PC-9 (cell line): ENCODE results near the gene TMEM183A. TPM values are rescaled to one million over a fixed set of nuclear protein-coding genes. Genes with fewer than 3 reads are reported as not detected.

Experiments used
- BruUV-seq: library from RNA; stranded (reverse); fragments of 400-500 nt; replicated peaks from 2 replicates; lab custom pipeline; 2021; lab: Mats Ljungman, UMichigan
- CTCF ChIA-PET: fragments of 300-600 bp; sonication (Branson Sonifier 250); formaldehyde crosslinking; loops from one replicate; lab custom pipeline; 2022; ENCODE audit warnings: antibody characterized with exemption; lab: Charles Lee
- POLR2A ChIA-PET: fragments of 300-600 bp; sonication (Branson Sonifier 250); formaldehyde crosslinking; loops from one replicate; lab custom pipeline; 2022; ENCODE audit warnings: antibody characterized with exemption; ENCODE audit not compliant: unreplicated experiment; lab: Charles Lee
- DNase-seq, 2 experiments: peaks; one replicate each; pipeline versions ENCODE4 v3.0.0 to v3.0.0-alpha.2; 2015 to 2022; ENCODE audit warnings: mixed read lengths in 1 of 2
- H2AFZ ChIP-seq: fragments of 200-600 bp; sonication (generic); 2 replicates; pipeline ENCODE4 v1.8.1; 2017; ENCODE audit warnings: antibody characterized with exemption
- H3F3A ChIP-seq: fragments of 200-600 bp; sonication (generic); 2 replicates; pipeline ENCODE4 v1.8.1; 2017; ENCODE audit warnings: antibody characterized with exemption, mild to moderate bottlenecking, low read depth; ENCODE audit not compliant: insufficient read depth
- H3K27ac ChIP-seq: fragments of 200-600 bp; sonication (generic); 2 replicates; pipeline ENCODE4 v1.6.1; 2016; ENCODE audit warnings: mixed run types
- H3K27me3 ChIP-seq: fragments of 200-600 bp; sonication (generic); 2 replicates; pipeline ENCODE4 v1.6.1; 2016; ENCODE audit warnings: low read depth, mixed run types; ENCODE audit not compliant: insufficient read depth
- H3K36me3 ChIP-seq: fragments of 200-600 bp; sonication (generic); 2 replicates; pipeline ENCODE4 v1.6.1; 2016; ENCODE audit warnings: low read depth, mixed run types
- H3K4me1 ChIP-seq: fragments of 200-600 bp; sonication (generic); replicated peaks from 2 replicates; pipeline ENCODE4 v1.6.1; 2016; ENCODE audit warnings: mixed run types; ENCODE audit not compliant: insufficient read depth
- H3K4me2 ChIP-seq: fragments of 200-600 bp; sonication (generic); 2 replicates; pipeline ENCODE4 v1.6.1; 2017; ENCODE audit warnings: mixed run types
- H3K4me3 ChIP-seq: fragments of 200-600 bp; sonication (generic); 2 replicates; pipeline ENCODE4 v1.6.1; 2016; ENCODE audit warnings: mixed run types
- H3K79me2 ChIP-seq: fragments of 200-600 bp; sonication (generic); 2 replicates; pipeline ENCODE4 v1.6.1; 2017; ENCODE audit warnings: low read depth, mixed run types
- H3K9me2 ChIP-seq: fragments of 200-600 bp; sonication (generic); 2 replicates; pipeline ENCODE4 v1.8.1; 2017; ENCODE audit warnings: mild to moderate bottlenecking; ENCODE audit not compliant: insufficient read depth
- H3K9me3 ChIP-seq: fragments of 200-600 bp; sonication (generic); 2 replicates; pipeline ENCODE4 v1.8.1; 2016; ENCODE audit warnings: low read depth; ENCODE audit not compliant: insufficient read depth
- H4K20me1 ChIP-seq: fragments of 200-600 bp; sonication (generic); 2 replicates; pipeline ENCODE4 v1.8.1; 2017; ENCODE audit not compliant: insufficient read depth
- CTCF ChIP-seq: fragments of 200-600 bp; sonication (generic); conservative IDR thresholded peaks from 2 replicates; pipeline ENCODE4 v1.6.1; 2017; ENCODE audit warnings: mixed run types, antibody characterized with exemption, mild to moderate bottlenecking, moderate library complexity
- EZH2 ChIP-seq: fragments of 200-600 bp; sonication (generic); IDR thresholded peaks from 2 replicates; pipeline ENCODE4 v1.8.0; 2017; ENCODE audit warnings: antibody characterized with exemption, low read depth
- intact Hi-C: fragments of 100-400 bp; cut with micrococcal nuclease; formaldehyde crosslinking; loops from one replicate; pipeline ENCODE4 v1.10.0; 2022; ENCODE audit not compliant: unreplicated experiment
- total RNA-seq: library from RNA; stranded (reverse); gene quantifications from 2 replicates; pipeline ENCODE4 v1.2.3, GENCODE V29; 2021

TMEM183A gene
- total RNA-seq, 1 experiment from 2014 or later: 53.5 TPM

GRCh38 chr1:202991112-202991511 is 16.1 kb upstream of the TMEM183A start:
- DNase-seq: no peak
- BruUV-seq: no TSS peak
- ChIA-PET CTCF (no interaction called here), POLR2A (no interaction called here)
- Histone ChIP-seq H3K4me1 (peaks cover 14% of the 10 kb centered on the region), H3K9me3 (no peaks in the 10 kb centered on the region), H4K20me1 (no peaks in the 10 kb centered on the region), H3K4me2 (no peak overlapping the region), H3K36me3 (no peaks in the 10 kb centered on the region), H3K27ac (no peak overlapping the region), H3F3A (no peaks in the 10 kb centered on the region), H3K9me2 (no peaks in the 10 kb centered on the region), H3K4me3 (no peak overlapping the region), H2AFZ (no peak overlapping the region), H3K27me3 (peaks cover 7% of the 10 kb centered on the region; the same call in 1 of the 2 replicates), H3K79me2 (no peaks in the 10 kb centered on the region)
- TF ChIP-seq CTCF: no peak
- TF ChIP-seq EZH2: no peak
- intact Hi-C loops: loop anchor here (10.0 kb wide), 1 partner anchor 236 kb away; no protein-coding TSS in a partner anchor

- Histone ChIP-seq H3F3A (no peaks in the 10 kb centered on the region), H3K4me1 (peaks cover 14% of the 10 kb centered on the region), H3K9me3 (no peaks in the 10 kb centered on the region), H3K9me2 (0 out of 2 replicates have a peak, but pooled peaks cover 3% of the 10 kb centered on the region), H4K20me1 (no peaks in the 10 kb centered on the region), H3K36me3 (no peaks in the 10 kb centered on the region), H2AFZ (no peak overlapping the region), H3K79me2 (no peaks in the 10 kb centered on the region), H3K4me2 (peak overlapping the region; percentile 35; the same call in 1 of the 2 replicates), H3K27ac (no peak overlapping the region), H3K4me3 (no peak overlapping the region), H3K27me3 (no peaks in the 10 kb centered on the region)
- intact Hi-C loops: loop anchor here (10.0 kb wide), 1 partner anchor 240 kb away; no protein-coding TSS in a partner anchor
- ChIA-PET CTCF (interaction anchor here (0.6 kb wide), 1 partner anchor 1155 kb away, joined by 3 read pairs; no protein-coding TSS in a partner anchor), POLR2A (interaction anchor here (0.7 kb wide), 1 partner anchor 149 kb away, joined by 4 read pairs; no protein-coding TSS in a partner anchor)
- no peak for TF ChIP-seq CTCF
- no peak for DNase-seq
- no TSS peak for BruUV-seq
Observed at GRCh38 chr1:202994756-202995155, 12.4 kb upstream of the TMEM183A start.

- CTCF ChIA-PET: interaction anchor here (0.6 kb wide), 2 partner anchors 241 to 904 kb away, joined by 3 to 7 read pairs; no protein-coding TSS in a partner anchor
- H2AFZ ChIP-seq: no peak overlapping the region
- H3K27ac ChIP-seq: no peak overlapping the region
- H3F3A ChIP-seq: no peaks in the 10 kb centered on the region
- H3K36me3 ChIP-seq: no peaks in the 10 kb centered on the region
- intact Hi-C loops: loop anchor here (1.0 to 10.0 kb wide), 2 partner anchors 73 to 244 kb away; no protein-coding TSS in a partner anchor
- TF ChIP-seq EZH2: no peak
- TF ChIP-seq CTCF: peak; percentile 90
- POLR2A ChIA-PET: no interaction called here
- peak overlapping the region; percentile 53 for H3K4me2 ChIP-seq
- no peaks in the 10 kb centered on the region for H4K20me1 ChIP-seq
- no TSS peak for BruUV-seq
- H3K4me3 ChIP-seq: no peak overlapping the region
- peak; percentile 54 for DNase-seq
- H3K9me2 ChIP-seq: 0 out of 2 replicates have a peak, but pooled peaks cover 3% of the 10 kb centered on the region
- H3K9me3 ChIP-seq: no peaks in the 10 kb centered on the region
- no peaks in the 10 kb centered on the region for H3K79me2 ChIP-seq
- no peaks in the 10 kb centered on the region for H3K27me3 ChIP-seq
- H3K4me1 ChIP-seq: peaks cover 14% of the 10 kb centered on the region
Observed at GRCh38 chr1:202998836-202999750, 8.1 kb upstream of the TMEM183A start.
